GM23338 (cell line): Measurements from ENCODE around the gene MBD6.

Experiments
- CREB1 ChIP-seq: fragments of 250-450 bp; sonication (Bioruptor Pico); IDR thresholded peaks from 2 replicates; pipeline ENCODE4 v1.5.0; 2020; ENCODE audit warnings: low read depth, mild to moderate bottlenecking, moderate library complexity
- CTCF ChIP-seq, 2 experiments: fragments of 200-600 bp in 1 of 2; sonication (generic) in 1 of 2; conservative IDR thresholded peaks; 2 replicates each; pipeline versions ENCODE4 v1.5.1 to v1.6.1; 2016 to 2017; ENCODE audit warnings: antibody characterized with exemption in 2 of 2, low read depth in 2 of 2, mild to moderate bottlenecking in 2 of 2, moderate library complexity in 1 of 2
- ETS1 ChIP-seq: IDR thresholded peaks from 2 replicates; pipeline ENCODE4 v1.6.1; 2016; ENCODE audit warnings: antibody characterized with exemption
- EZH2 ChIP-seq: fragments of 200-600 bp; sonication (generic); IDR thresholded peaks from one replicate; pipeline ENCODE4 v1.8.0; 2017; ENCODE audit warnings: antibody characterized with exemption, mild to moderate bottlenecking, low read depth; ENCODE audit not compliant: unreplicated experiment
- EZH2phosphoT487 ChIP-seq: fragments of 200-600 bp; sonication (generic); IDR thresholded peaks from one replicate; pipeline ENCODE4 v1.8.1; 2018; ENCODE audit warnings: antibody characterized with exemption; ENCODE audit not compliant: unreplicated experiment
- NANOG ChIP-seq: IDR thresholded peaks from 2 replicates; pipeline ENCODE4 v1.6.1; 2016; ENCODE audit warnings: antibody characterized with exemption, borderline replicate concordance
- POLR2AphosphoS5 ChIP-seq: IDR thresholded peaks from 2 replicates; pipeline ENCODE4 v1.6.1; 2016; ENCODE audit warnings: antibody characterized with exemption, low read depth
- REST ChIP-seq: IDR thresholded peaks from one replicate; pipeline ENCODE4 v1.6.1; 2018; ENCODE audit warnings: antibody characterized with exemption; ENCODE audit not compliant: unreplicated experiment
- STAT1 ChIP-seq: IDR thresholded peaks from one replicate; pipeline ENCODE4 v1.6.1; 2016; ENCODE audit warnings: antibody characterized with exemption; ENCODE audit not compliant: unreplicated experiment

GRCh38 chr12:57541717-57542116 lies 19.1 kb downstream of the MBD6 start:
- no peak for TF ChIP-seq POLR2AphosphoS5
- TF ChIP-seq CTCF (conservative IDR thresholded peaks at IDR 0.05; ENCODE audit: low read depth in 2 of 2): no peak
- no peak for TF ChIP-seq EZH2
- TF ChIP-seq CREB1 (CRISPR knock-in tag): no peak
- no peak for TF ChIP-seq REST
- no peak for TF ChIP-seq STAT1
- no peak for TF ChIP-seq EZH2phosphoT487
- no peak for TF ChIP-seq NANOG
- no peak for TF ChIP-seq ETS1
